HFFc6 (cell line): Measurements from ENCODE around the gene GLTP. TPM values are rescaled to one million over a fixed set of nuclear protein-coding genes. Genes with fewer than 3 reads are reported as not detected.

Experiments
- DNase-seq: peaks from one replicate; pipeline ENCODE4 v3.0.0-alpha.2; 2018
- H3K27ac Mint-ChIP-seq: 2 replicates; pipeline ENCODE4 v1.8.0; 2020; ENCODE audit warnings: mild to moderate bottlenecking, mixed read lengths
- H3K27me3 Mint-ChIP-seq: 2 replicates; pipeline ENCODE4 v1.8.0; 2021; ENCODE audit warnings: mild to moderate bottlenecking, moderate library complexity, mixed read lengths; ENCODE audit not compliant: insufficient read depth
- H3K36me3 Mint-ChIP-seq: 2 replicates; pipeline ENCODE4 v1.8.0; 2021; ENCODE audit warnings: low read depth, mixed read lengths
- H3K4me1 Mint-ChIP-seq: 2 replicates; pipeline ENCODE4 v1.8.0; 2020; ENCODE audit warnings: low read depth, mixed read lengths
- H3K4me3 Mint-ChIP-seq: 2 replicates; pipeline ENCODE4 v1.8.0; 2020; ENCODE audit warnings: mild to moderate bottlenecking, moderate library complexity, mixed read lengths
- H3K9me3 Mint-ChIP-seq: 2 replicates; pipeline ENCODE4 v1.8.0; 2020; ENCODE audit warnings: mild to moderate bottlenecking, mixed read lengths
- total RNA-seq, 6 experiments: library from RNA; stranded (reverse); fragmentation: NEBNext Ultra II Directional; extraction: Animal tissue kit (Norgen Biotek cat#: 25700); gene quantifications; 2 replicates in 1 of 6; 3 replicates in 5 of 6; pipeline ENCODE4 v1.2.3, GENCODE V29; 2021
- TF ChIP-seq, protein P1 (sequence below): fragments of 200-600 bp; sonication (generic); IDR thresholded peaks from 2 replicates; pipeline ENCODE4 v1.5.0; 2021; ENCODE audit warnings: antibody characterized with exemption, mild to moderate bottlenecking

GLTP gene
- total RNA-seq, 6 experiments from 2014 or later = 77.4 to 87.9 (median 82.0) TPM

DNA sequence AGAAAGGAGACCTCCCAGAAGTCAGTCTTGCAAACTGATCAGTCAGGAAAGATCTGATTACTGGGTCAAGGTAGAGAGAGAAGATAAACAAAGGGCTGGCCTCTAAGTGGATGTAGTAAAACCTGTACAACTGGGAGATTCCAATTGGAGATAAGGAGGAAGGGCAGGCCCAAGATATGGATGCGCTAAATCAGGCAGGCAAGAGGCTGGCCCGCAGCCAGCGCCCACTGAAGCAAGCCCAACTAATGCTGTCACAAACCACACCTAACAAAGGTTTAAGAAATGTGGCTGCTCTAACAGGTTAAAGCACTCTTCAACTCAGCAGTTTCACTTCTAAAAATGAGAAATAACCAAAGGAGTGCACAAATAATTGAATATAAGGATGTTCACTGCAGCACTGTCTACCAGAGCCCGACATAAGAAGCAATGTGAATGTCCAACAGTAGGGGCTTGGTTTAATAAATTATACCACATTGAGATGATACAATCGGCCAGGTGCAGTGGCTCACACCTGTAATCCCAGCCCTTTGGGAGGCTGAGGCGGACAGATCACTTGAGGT lies 4.7 kb downstream of the GLTP start:
- Mint-ChIP-seq H3K4me3 (no peak overlapping the region), H3K4me1 (peaks cover 69% of the 10 kb centered on the region), H3K27ac (no peak overlapping the region), H3K27me3 (peaks cover 1% of the 10 kb centered on the region; the same call in 1 of the 2 replicates), H3K9me3 (no peaks in the 10 kb centered on the region), H3K36me3 (peaks cover 11% of the 10 kb centered on the region)
- TF ChIP-seq, protein P1, sequence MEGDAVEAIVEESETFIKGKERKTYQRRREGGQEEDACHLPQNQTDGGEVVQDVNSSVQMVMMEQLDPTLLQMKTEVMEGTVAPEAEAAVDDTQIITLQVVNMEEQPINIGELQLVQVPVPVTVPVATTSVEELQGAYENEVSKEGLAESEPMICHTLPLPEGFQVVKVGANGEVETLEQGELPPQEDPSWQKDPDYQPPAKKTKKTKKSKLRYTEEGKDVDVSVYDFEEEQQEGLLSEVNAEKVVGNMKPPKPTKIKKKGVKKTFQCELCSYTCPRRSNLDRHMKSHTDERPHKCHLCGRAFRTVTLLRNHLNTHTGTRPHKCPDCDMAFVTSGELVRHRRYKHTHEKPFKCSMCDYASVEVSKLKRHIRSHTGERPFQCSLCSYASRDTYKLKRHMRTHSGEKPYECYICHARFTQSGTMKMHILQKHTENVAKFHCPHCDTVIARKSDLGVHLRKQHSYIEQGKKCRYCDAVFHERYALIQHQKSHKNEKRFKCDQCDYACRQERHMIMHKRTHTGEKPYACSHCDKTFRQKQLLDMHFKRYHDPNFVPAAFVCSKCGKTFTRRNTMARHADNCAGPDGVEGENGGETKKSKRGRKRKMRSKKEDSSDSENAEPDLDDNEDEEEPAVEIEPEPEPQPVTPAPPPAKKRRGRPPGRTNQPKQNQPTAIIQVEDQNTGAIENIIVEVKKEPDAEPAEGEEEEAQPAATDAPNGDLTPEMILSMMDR = no peak
- no peak for DNase-seq

DNA sequence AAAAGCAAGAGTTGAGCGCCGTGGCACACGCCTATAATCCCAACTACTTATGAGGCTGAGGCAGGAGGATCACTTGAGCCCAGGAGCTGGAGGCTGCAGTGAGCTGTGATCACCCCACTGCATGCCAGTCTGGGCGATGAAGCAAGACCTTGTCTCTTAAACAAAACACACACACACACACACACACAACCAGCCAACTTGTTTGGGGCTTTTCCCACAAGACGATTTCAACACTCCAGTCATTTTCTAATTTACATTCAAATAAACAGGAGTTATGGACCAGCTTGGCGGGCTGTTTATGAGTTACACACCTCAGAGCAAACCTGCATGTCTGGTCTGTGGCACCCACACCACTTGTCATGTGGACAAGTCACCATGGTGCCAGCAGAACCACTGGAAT lies 6.7 kb downstream of the GLTP start:
- Mint-ChIP-seq H3K27ac (peak overlapping the region; percentile 31; the same call in 1 of the 2 replicates), H3K4me1 (peaks cover 70% of the 10 kb centered on the region), H3K4me3 (no peak overlapping the region), H3K9me3 (no peaks in the 10 kb centered on the region), H3K36me3 (peaks cover 11% of the 10 kb centered on the region), H3K27me3 (peaks cover 1% of the 10 kb centered on the region)
- DNase-seq = no peak
- TF ChIP-seq, protein P1 = no peak

- TF ChIP-seq, protein P1 = no peak
- Mint-ChIP-seq H3K4me1 (peaks cover 57% of the 10 kb centered on the region), H3K36me3 (peaks cover 11% of the 10 kb centered on the region), H3K4me3 (0 out of 2 replicates have a peak overlapping the region, but pooled peaks have one; percentile 28), H3K27ac (peak overlapping the region; percentile 71), H3K27me3 (peaks cover 1% of the 10 kb centered on the region), H3K9me3 (no peaks in the 10 kb centered on the region)
- DNase-seq = no peak
These were observed 8.6 kb downstream of the GLTP start for GRCh38 chr12:109871668-109872314.

GRCh38 chr12:109870648-109871047 lies 9.7 kb downstream of the GLTP start:
- H3K4me3 Mint-ChIP-seq = no peak overlapping the region
- peak; percentile 33 for DNase-seq
- peaks cover 1% of the 10 kb centered on the region for H3K27me3 Mint-ChIP-seq
- peak overlapping the region; percentile 82 for H3K27ac Mint-ChIP-seq
- H3K9me3 Mint-ChIP-seq = no peaks in the 10 kb centered on the region
- TF ChIP-seq, protein P1 = no peak
- peaks cover 50% of the 10 kb centered on the region for H3K4me1 Mint-ChIP-seq
- H3K36me3 Mint-ChIP-seq = peaks cover 11% of the 10 kb centered on the region

GRCh38 chr12:109868182-109869051 lies 11.9 kb downstream of the GLTP start:
- TF ChIP-seq, protein P1 = no peak

More at GRCh38 chr12:109868182-109869051, 11.9 kb downstream of the GLTP start:
- Mint-ChIP-seq H3K36me3 (peaks cover 11% of the 10 kb centered on the region), H3K9me3 (no peaks in the 10 kb centered on the region), H3K27me3 (peaks cover 4% of the 10 kb centered on the region), H3K27ac (peak overlapping the region; percentile 14), H3K4me1 (peaks cover 56% of the 10 kb centered on the region), H3K4me3 (no peak overlapping the region)
- DNase-seq = no peak
